Mesenchymal stem cell (in vitro differentiated cells and primary cell): ENCODE results near the gene ABCC4.

ENCODE experiments used
- DNase-seq: peaks from one replicate; pipeline ENCODE4 v3.0.0-alpha.2; 2013
- H2AFZ ChIP-seq: one replicate; pipeline ENCODE4 v1.6.1; 2013; ENCODE audit warnings: low read depth, mild to moderate bottlenecking, control low read depth, inconsistent platforms, low read length, moderate library complexity
- H2AK5ac ChIP-seq: 2 replicates; pipeline ENCODE4 v1.6.1; 2013; ENCODE audit warnings: low read length, moderate library complexity, mild to moderate bottlenecking, inconsistent platforms; ENCODE audit not compliant: severe bottlenecking
- H2BK120ac ChIP-seq: one replicate; pipeline ENCODE4 v1.6.1; 2013; ENCODE audit warnings: low read depth, mild to moderate bottlenecking, inconsistent platforms, low read length, moderate library complexity
- H2BK12ac ChIP-seq, 2 experiments: one replicate each; pipeline ENCODE4 v1.6.1; 2013; ENCODE audit warnings: inconsistent platforms in 2 of 2, low read length in 2 of 2, mild to moderate bottlenecking in 2 of 2, moderate library complexity in 2 of 2, control low read depth in 1 of 2
- H2BK15ac ChIP-seq: one replicate; pipeline ENCODE4 v1.6.1; 2013; ENCODE audit warnings: mild to moderate bottlenecking, low read depth, inconsistent platforms; ENCODE audit not compliant: poor library complexity, severe bottlenecking
- H2BK5ac ChIP-seq: 2 replicates; pipeline ENCODE4 v1.6.1; 2013; ENCODE audit warnings: low read depth, mild to moderate bottlenecking, low read length, control low read depth, inconsistent platforms; ENCODE audit not compliant: poor library complexity, severe bottlenecking
- H3K14ac ChIP-seq, 2 experiments: one replicate each; pipeline ENCODE4 v1.6.1; 2013; ENCODE audit warnings: inconsistent platforms in 2 of 2, low read length in 2 of 2, control low read depth in 1 of 2, mild to moderate bottlenecking in 1 of 2, moderate library complexity in 1 of 2
- H3K18ac ChIP-seq, 2 experiments: one replicate each; pipeline ENCODE4 v1.6.1; 2013; ENCODE audit warnings: inconsistent platforms in 2 of 2, low read length in 2 of 2, control low read depth in 1 of 2, low read depth in 1 of 2, mild to moderate bottlenecking in 1 of 2
- H3K23ac ChIP-seq, 2 experiments: one replicate each; pipeline ENCODE4 v1.6.1; 2013; ENCODE audit warnings: inconsistent platforms in 2 of 2, low read length in 2 of 2, mild to moderate bottlenecking in 2 of 2, moderate library complexity in 2 of 2, control low read depth in 1 of 2
- H3K27ac ChIP-seq: 2 replicates; pipeline ENCODE4 v1.5.1; 2013; ENCODE audit warnings: mild to moderate bottlenecking, moderate library complexity, low read length, control low read depth, inconsistent platforms; ENCODE audit not compliant: poor library complexity, severe bottlenecking
- H3K27me3 ChIP-seq, 2 experiments: 2 replicates each; pipeline versions ENCODE4 v1.6.1 to v1.7.0; 2013; ENCODE audit warnings: low read length in 2 of 2, mild to moderate bottlenecking in 2 of 2, moderate library complexity in 2 of 2, control low read depth in 1 of 2, inconsistent platforms in 1 of 2; ENCODE audit not compliant: control insufficient read depth in 1 of 2, insufficient read depth in 1 of 2
- H3K36me3 ChIP-seq, 2 experiments: 2 replicates each; pipeline versions ENCODE4 v1.6.1 to v1.7.0; 2013; ENCODE audit warnings: low read length in 2 of 2, control low read depth in 1 of 2, inconsistent platforms in 1 of 2, low read depth in 1 of 2, mild to moderate bottlenecking in 1 of 2; ENCODE audit not compliant: insufficient read depth in 2 of 2, control insufficient read depth in 1 of 2
- H3K4ac ChIP-seq, 2 experiments: one replicate each; pipeline ENCODE4 v1.6.1; 2013; ENCODE audit warnings: inconsistent platforms in 2 of 2, low read length in 2 of 2, mild to moderate bottlenecking in 2 of 2, moderate library complexity in 2 of 2, control low read depth in 1 of 2, low read depth in 1 of 2
- H3K4me1 ChIP-seq: 2 replicates; pipeline ENCODE4 v1.6.1; 2013; ENCODE audit warnings: low read depth, low read length, control low read depth; ENCODE audit not compliant: control insufficient read depth, insufficient read depth
- H3K4me2 ChIP-seq: 2 replicates; pipeline ENCODE4 v1.6.1; 2013; ENCODE audit warnings: low read length, mild to moderate bottlenecking, inconsistent platforms; ENCODE audit not compliant: poor library complexity, severe bottlenecking
- H3K4me3 ChIP-seq, 2 experiments: 2 replicates each; pipeline versions ENCODE4 v1.5.1 to v1.7.0; 2013; ENCODE audit warnings: low read length in 2 of 2, mild to moderate bottlenecking in 2 of 2, control low read depth in 1 of 2, low read depth in 1 of 2; ENCODE audit not compliant: insufficient read depth in 1 of 2
- H3K79me1 ChIP-seq: replicated peaks from 2 replicates; pipeline ENCODE4 v1.6.1; 2013; ENCODE audit warnings: mild to moderate bottlenecking, control low read depth, low read length, inconsistent platforms; ENCODE audit not compliant: poor library complexity, severe bottlenecking
- H3K9ac ChIP-seq: 2 replicates; pipeline ENCODE4 v1.7.0; 2013; ENCODE audit warnings: mild to moderate bottlenecking, low read length, moderate library complexity
- H3K9me3 ChIP-seq: 2 replicates; pipeline ENCODE4 v1.7.0; 2013; ENCODE audit warnings: mild to moderate bottlenecking, low read length; ENCODE audit not compliant: control insufficient read depth
- H4K8ac ChIP-seq: one replicate; pipeline ENCODE4 v1.6.1; 2013; ENCODE audit warnings: inconsistent platforms, mild to moderate bottlenecking, low read length, moderate library complexity
- H4K91ac ChIP-seq: one replicate; pipeline ENCODE4 v1.6.1; 2013; ENCODE audit warnings: mild to moderate bottlenecking, low read length, inconsistent platforms
- WGBS: methylation state at CpG from one replicate; pipeline ENCODE4 v1.1.7; 2013; ENCODE audit warnings: mixed read lengths; 5-methylcytosine and 5-hydroxymethylcytosine counted together

Gene ABCC4

DNA sequence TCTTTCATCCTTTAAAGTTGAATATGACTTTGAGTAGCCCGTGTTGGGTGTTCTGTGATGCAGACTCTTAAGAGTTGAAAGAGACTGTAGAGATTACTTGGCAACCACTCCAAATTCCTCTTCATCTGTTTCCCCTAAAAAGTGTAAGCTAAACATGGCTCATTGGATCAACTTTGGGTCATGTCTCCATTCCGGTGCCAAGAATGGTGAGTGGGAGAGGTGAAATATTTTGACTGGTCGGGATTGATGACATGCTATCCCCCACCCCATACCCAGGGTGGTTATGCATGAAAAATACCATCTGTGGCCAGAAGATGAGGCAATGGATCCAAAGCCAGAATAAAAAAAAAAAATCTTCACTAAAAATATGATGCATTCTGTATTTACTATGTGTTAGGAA is 307.6 kb downstream of the ABCC4 start:
- H2BK120ac ChIP-seq = no peak overlapping the region
- H2AFZ ChIP-seq = no peak overlapping the region
- WGBS = 71% methylated on average over 1 of the region's 3 CpGs
- no peak overlapping the region for H3K27ac ChIP-seq
- H3K14ac ChIP-seq = no peak overlapping the region
- H2BK5ac ChIP-seq = no peak overlapping the region
- H3K4ac ChIP-seq = no peak overlapping the region
- no peaks in the 10 kb centered on the region for H3K4me1 ChIP-seq
- DNase-seq = no peak
- H3K4me2 ChIP-seq = no peak overlapping the region
- no peaks in the 10 kb centered on the region for H3K36me3 ChIP-seq
- H3K18ac ChIP-seq = no peak overlapping the region
- no peaks in the 10 kb centered on the region for H3K79me1 ChIP-seq
- H3K9me3 ChIP-seq = no peaks in the 10 kb centered on the region
- H3K23ac ChIP-seq = no peak overlapping the region
- no peak overlapping the region for H4K8ac ChIP-seq
- H2BK15ac ChIP-seq = no peak overlapping the region
- no peak overlapping the region for H2BK12ac ChIP-seq
- peaks cover 4 to 41% of the 10 kb centered on the region in 2 experiments for H3K27me3 ChIP-seq
- no peak overlapping the region for H3K9ac ChIP-seq
- H4K91ac ChIP-seq = no peak overlapping the region
- H3K4me3 ChIP-seq = no peak overlapping the region
- H2AK5ac ChIP-seq = no peak overlapping the region

DNA sequence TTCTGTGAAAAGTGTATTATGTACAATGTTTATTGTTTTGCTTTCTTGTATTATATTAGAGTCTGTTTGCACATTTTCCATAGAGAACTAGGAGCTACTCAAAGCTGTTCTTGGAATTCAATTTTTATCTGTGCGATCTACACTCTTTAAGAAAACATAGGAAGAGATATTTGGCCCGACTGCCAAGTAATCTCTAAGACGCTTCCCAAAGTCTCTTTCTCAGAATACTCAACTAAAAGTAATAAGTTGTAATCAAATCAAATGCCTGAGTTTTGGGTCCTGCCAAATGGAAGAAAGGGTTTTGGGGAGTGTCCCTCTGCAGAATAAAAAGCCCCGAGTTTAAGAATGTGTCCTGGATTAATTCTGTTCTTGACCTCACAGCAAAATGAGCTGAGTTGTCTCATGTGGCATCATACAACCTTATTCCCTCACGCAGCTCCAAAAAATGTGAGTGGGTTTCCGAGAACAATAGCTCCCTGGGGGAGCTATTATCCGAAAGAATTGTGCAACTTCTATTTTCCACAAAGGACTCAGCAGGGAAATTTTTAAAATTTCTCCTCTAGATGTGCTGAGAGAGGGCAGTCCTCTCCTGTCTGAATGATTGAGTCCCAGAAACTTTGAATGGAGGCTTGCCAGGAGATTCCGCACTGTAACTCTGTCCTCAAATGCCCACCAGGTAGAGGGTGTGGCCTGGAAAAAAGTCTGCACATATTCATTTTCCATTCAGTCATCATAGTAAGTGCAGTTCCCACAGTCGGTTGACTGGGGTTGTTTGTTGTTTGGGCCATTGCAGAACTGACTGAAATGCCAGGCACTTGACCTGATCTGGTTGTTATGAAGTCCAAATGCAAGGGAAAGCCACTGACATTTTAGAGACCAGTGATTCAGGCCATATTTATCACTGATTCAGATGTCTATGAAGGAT is 309.0 kb downstream of the ABCC4 start:
- no peak overlapping the region for H2BK15ac ChIP-seq
- no peaks in the 10 kb centered on the region for H3K79me1 ChIP-seq
- H3K27ac ChIP-seq = no peak overlapping the region
- no peak overlapping the region for H2BK120ac ChIP-seq
- WGBS = 68% methylated on average over 5 of the region's 9 CpGs
- no peaks in the 10 kb centered on the region for H3K36me3 ChIP-seq
- H3K4ac ChIP-seq = no peak overlapping the region
- H3K4me3 ChIP-seq = no peak overlapping the region
- no peak overlapping the region for H3K23ac ChIP-seq
- DNase-seq = no peak
- no peak overlapping the region for H4K91ac ChIP-seq
- no peak overlapping the region for H2AK5ac ChIP-seq
- H3K9me3 ChIP-seq = no peaks in the 10 kb centered on the region
- H3K4me1 ChIP-seq = no peaks in the 10 kb centered on the region
- no peak overlapping the region for H3K14ac ChIP-seq
- H2BK12ac ChIP-seq = no peak overlapping the region
- H3K9ac ChIP-seq = peak overlapping the region; percentile 42
- no peak overlapping the region for H3K18ac ChIP-seq
- no peak overlapping the region for H4K8ac ChIP-seq
- peaks cover 4 to 36% of the 10 kb centered on the region in 2 experiments for H3K27me3 ChIP-seq
- no peak overlapping the region for H3K4me2 ChIP-seq
- no peak overlapping the region for H2AFZ ChIP-seq
- H2BK5ac ChIP-seq = no peak overlapping the region

DNA sequence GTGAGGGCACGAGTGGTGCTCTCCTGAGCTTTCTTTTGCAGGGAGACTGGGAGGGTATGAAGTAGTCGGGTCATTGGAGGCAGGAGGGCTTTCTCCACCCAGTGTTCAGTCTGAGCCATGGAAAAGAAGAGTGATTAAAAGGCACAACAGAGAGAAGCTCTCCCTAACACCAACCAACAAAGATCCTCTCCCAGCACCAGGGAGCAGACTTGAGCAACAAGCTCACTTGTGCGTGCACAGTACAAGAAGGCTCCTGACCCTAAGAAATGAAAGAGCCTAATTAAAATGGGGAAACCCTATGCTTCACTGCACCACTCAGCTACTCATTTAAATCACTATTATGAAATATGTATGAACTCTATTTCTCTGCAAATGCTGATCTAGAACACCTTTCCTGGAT is 312.6 kb downstream of the ABCC4 start:
- Histone ChIP-seq H2BK120ac (no peak overlapping the region), H3K4me1 (no peaks in the 10 kb centered on the region), H2AK5ac (no peak overlapping the region), H2AFZ (no peak overlapping the region), H3K36me3 (no peaks in the 10 kb centered on the region), H3K4ac (no peak overlapping the region), H2BK5ac (no peak overlapping the region), H3K4me3 (no peak overlapping the region), H3K14ac (no peak overlapping the region), H2BK12ac (no peak overlapping the region), H4K8ac (no peak overlapping the region), H3K23ac (no peak overlapping the region), H3K4me2 (no peak overlapping the region), H3K9ac (no peak overlapping the region), H2BK15ac (no peak overlapping the region), H4K91ac (no peak overlapping the region), H3K27ac (no peak overlapping the region), H3K27me3 (peaks cover 4 to 22% of the 10 kb centered on the region in 2 experiments), H3K18ac (no peak overlapping the region), H3K9me3 (no peaks in the 10 kb centered on the region), H3K79me1 (no peaks in the 10 kb centered on the region)
- WGBS = 64% methylated on average over 3 of the region's 3 CpGs
- peak; percentile 7 for DNase-seq

DNA sequence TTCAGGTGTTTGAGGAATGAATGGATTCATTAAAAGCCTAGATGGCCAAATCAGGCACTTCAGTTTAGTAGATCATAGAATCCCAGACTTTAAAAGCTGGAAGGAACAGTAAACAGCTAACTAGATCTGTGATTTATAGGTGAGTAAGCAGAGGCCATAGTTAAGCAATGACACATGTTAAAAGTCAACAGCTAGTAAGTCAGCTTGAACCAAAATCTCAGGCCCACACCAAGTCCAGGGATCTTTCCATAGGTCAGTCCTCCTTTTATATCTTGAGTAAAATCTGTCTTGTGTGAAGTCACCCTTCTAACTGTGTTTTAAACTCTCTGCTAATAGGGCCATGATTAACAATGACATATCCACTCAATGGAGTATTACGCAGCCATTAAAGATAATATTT is 313.4 kb downstream of the ABCC4 start:
- Histone ChIP-seq H3K9ac (no peak overlapping the region), H3K36me3 (no peaks in the 10 kb centered on the region), H2BK5ac (no peak overlapping the region), H4K91ac (no peak overlapping the region), H3K4me3 (no peak overlapping the region), H3K18ac (no peak overlapping the region), H2BK12ac (no peak overlapping the region), H3K14ac (no peak overlapping the region), H3K79me1 (no peaks in the 10 kb centered on the region), H3K27ac (no peak overlapping the region), H3K4me1 (no peaks in the 10 kb centered on the region), H4K8ac (no peak overlapping the region), H2BK120ac (no peak overlapping the region), H3K9me3 (no peaks in the 10 kb centered on the region), H2AK5ac (no peak overlapping the region), H2BK15ac (no peak overlapping the region), H3K23ac (no peak overlapping the region), H3K27me3 (peaks cover 4 to 18% of the 10 kb centered on the region in 2 experiments), H2AFZ (no peak overlapping the region), H3K4ac (no peak overlapping the region), H3K4me2 (no peak overlapping the region)
- WGBS = no CpG with 5 or more reads among the region's 1 CpG
- no peak for DNase-seq
